Stimulated activated naive B cell treated with anti-CD40 and anti-IgM and Interleukin-4, amounts not matched to agents 10 μg/mL and 1 μg/mL and 100 μg/mL, for 72 hours (primary cell): Measurements from ENCODE around the gene KLF5.

ENCODE experiments used
- ATAC-seq, 2 donors: fragments of 150-1000 bp; cut with Tn5 transposase; replicated peaks; 2 replicates each; pipeline ENCODE4 v1.10.0; 2021; ENCODE audit warnings: moderate library complexity in 1 of 2
- DNase-seq: peaks from one replicate; pipeline ENCODE4 v3.0.0; 2021
- H3K27ac Mint-ChIP-seq: one replicate; pipeline ENCODE4 v1.8.0; 2022; ENCODE audit warnings: mild to moderate bottlenecking, mixed read lengths
- H3K27me3 Mint-ChIP-seq, 2 donors: one replicate each; pipeline ENCODE4 v1.8.0; 2022; ENCODE audit warnings: mixed read lengths in 2 of 2
- H3K36me3 Mint-ChIP-seq, 2 donors: one replicate each; pipeline ENCODE4 v1.8.0; 2022; ENCODE audit warnings: mixed read lengths in 2 of 2, mild to moderate bottlenecking in 1 of 2
- H3K4me1 Mint-ChIP-seq, 2 donors: one replicate each; pipeline ENCODE4 v1.8.0; 2022; ENCODE audit warnings: mixed read lengths in 2 of 2, mild to moderate bottlenecking in 1 of 2
- H3K4me3 Mint-ChIP-seq, 2 donors: one replicate each; pipeline ENCODE4 v1.8.0; 2022; ENCODE audit warnings: mild to moderate bottlenecking in 2 of 2, mixed read lengths in 2 of 2, moderate library complexity in 1 of 2
- H3K9me3 Mint-ChIP-seq, 2 donors: one replicate each; pipeline ENCODE4 v1.8.0; 2022; ENCODE audit warnings: mixed read lengths in 2 of 2, mild to moderate bottlenecking in 1 of 2

KLF5 gene

DNA sequence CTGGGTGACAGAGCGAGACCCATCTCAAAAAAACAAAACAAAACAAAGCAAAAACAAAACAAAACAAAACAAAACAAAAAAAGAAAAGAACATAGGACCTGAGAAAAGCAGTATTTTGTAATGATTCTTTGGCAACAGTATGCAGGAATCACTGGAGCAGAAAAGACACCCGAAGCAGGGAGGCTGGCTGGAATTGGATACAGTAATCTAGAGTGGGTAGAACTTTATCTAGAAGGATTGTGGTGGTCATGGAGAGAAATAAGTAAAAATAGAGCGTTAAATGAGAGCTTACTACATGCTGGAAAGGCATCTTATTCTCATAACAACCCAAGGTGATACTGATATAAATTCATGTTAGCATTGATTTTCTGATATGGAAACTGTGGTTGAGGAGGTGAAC is 51.2 kb downstream of the KLF5 start:
- no peak overlapping the region for H3K27ac Mint-ChIP-seq
- DNase-seq, result no peak

DNA sequence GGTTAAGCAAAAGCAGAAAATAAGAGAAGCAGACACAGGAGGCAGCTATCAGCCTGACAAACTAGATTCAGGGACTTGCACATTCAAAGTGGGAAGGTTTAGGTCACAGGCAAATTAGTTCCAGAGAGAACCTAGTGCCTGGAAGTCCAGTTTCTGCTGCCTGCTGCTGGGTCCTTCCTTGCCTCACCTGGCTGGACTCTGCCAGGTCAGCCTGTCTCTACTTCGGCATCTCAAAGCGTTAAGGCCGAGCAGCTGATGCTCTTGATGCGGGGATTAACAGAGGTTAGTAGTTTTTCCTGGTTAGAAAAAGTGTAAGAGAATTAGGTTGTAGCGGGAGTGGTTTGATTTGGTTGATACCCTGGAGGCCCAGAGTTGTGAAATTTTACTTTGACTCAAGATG is 52.0 kb downstream of the KLF5 start:
- no peak overlapping the region for H3K27ac Mint-ChIP-seq
- no peak overlapping the region for H3K4me3 Mint-ChIP-seq
- ATAC-seq (no peak), DNase-seq (no peak)
- H3K9me3 Mint-ChIP-seq, result no peaks in the 10 kb centered on the region
- H3K27me3 Mint-ChIP-seq, result peaks cover 5% of the 10 kb centered on the region in 2 donors
- peaks cover 2 to 3% of the 10 kb centered on the region in 2 donors for H3K4me1 Mint-ChIP-seq
- H3K36me3 Mint-ChIP-seq, result no peaks in the 10 kb centered on the region

More for the DNA sequence above, 51.2 kb downstream of the KLF5 start:
- Mint-ChIP-seq H3K9me3 (no peaks in the 10 kb centered on the region), H3K4me3 (no peak overlapping the region), H3K27me3 (peaks cover 5% of the 10 kb centered on the region in 2 donors), H3K4me1 (peaks cover 2 to 3% of the 10 kb centered on the region in 2 donors), H3K36me3 (no peaks in the 10 kb centered on the region)
- ATAC-seq, result no peak

DNA sequence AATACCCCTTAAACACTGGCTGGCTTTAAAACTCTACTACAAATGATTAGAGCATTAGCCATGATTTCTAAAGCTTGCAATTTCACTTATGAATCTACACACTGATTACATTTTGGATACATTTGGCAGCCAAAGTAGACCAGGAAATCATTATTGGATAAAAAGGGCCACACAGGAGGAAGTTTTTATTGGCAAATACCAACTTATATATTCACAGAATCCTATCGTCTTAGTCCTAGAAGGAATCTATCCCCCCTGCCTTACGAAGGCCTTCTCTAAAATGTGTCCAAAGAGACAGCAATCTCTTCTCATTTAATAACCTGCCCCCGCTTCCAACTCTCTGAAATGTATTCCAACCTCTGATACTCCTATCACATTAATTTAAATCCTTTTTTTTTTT is 52.5 kb downstream of the KLF5 start:
- no peak overlapping the region for H3K4me3 Mint-ChIP-seq
- H3K27me3 Mint-ChIP-seq, result peaks cover 5% of the 10 kb centered on the region in 2 donors
- DNase-seq (no peak), ATAC-seq (no peak)
- no peaks in the 10 kb centered on the region for H3K36me3 Mint-ChIP-seq
- H3K27ac Mint-ChIP-seq, result no peak overlapping the region
- H3K4me1 Mint-ChIP-seq, result peaks cover 2 to 3% of the 10 kb centered on the region in 2 donors
- H3K9me3 Mint-ChIP-seq, result no peaks in the 10 kb centered on the region

DNA sequence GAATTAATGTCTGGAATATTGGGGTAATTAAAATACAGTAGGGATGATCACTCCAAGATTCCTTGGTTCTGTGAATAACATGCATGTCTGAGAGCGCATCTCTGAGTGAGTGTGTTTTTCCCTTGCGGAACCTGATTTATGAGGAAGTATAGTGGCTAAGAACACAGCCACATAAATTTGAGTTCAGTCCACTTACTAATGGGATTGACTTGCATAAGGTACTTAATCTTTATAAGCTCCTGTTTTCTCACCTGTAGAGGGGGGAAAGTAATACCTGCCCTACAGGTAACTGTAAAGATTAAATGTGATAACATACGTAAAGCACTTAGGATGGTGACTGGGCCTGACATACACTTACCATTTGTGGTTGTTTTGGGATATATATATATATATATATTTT is 60.8 kb downstream of the KLF5 start:
- H3K4me3 Mint-ChIP-seq, result no peak overlapping the region
- no peaks in the 10 kb centered on the region for H3K27me3 Mint-ChIP-seq
- no peaks in the 10 kb centered on the region for H3K36me3 Mint-ChIP-seq
- no peaks in the 10 kb centered on the region for H3K4me1 Mint-ChIP-seq
- H3K9me3 Mint-ChIP-seq, result no peaks in the 10 kb centered on the region
- ATAC-seq (no peak), DNase-seq (no peak)
- H3K27ac Mint-ChIP-seq, result no peak overlapping the region
